OCI-LY3 (cell line): Measurements from ENCODE around the gene PTPRN2.

Source experiments
- H2AFZ ChIP-seq: fragments of 200-600, 300-600 bp; shearing (Covaris generic); 2 replicates; pipeline ENCODE4 v1.6.0; 2014; ENCODE audit warnings: antibody characterized with exemption, low read depth, low read length
- H3K27ac ChIP-seq: fragments of 200-600, 300-600 bp; sonication (generic); 2 replicates; pipeline ENCODE4 v1.5.1; 2014; ENCODE audit warnings: mild to moderate bottlenecking, low read length, moderate library complexity, mixed read lengths
- H3K27me3 ChIP-seq: fragments of 200-600, 300-600 bp; sonication (generic); 2 replicates; pipeline ENCODE4 v1.6.1; 2014; ENCODE audit warnings: low read depth, low read length, mixed read lengths
- H3K36me3 ChIP-seq: fragments of 200-600, 300-600 bp; sonication (generic); replicated peaks from 2 replicates; pipeline ENCODE3; 2014; ENCODE audit warnings: low read depth, low read length, mixed read lengths
- H3K4me1 ChIP-seq: fragments of 300-600, 200-600 bp; sonication (generic); 2 replicates; pipeline ENCODE4 v1.6.1; 2014; ENCODE audit warnings: low read length, mixed read lengths
- H3K4me2 ChIP-seq: fragments of 200-600, 300-600 bp; sonication (generic); 2 replicates; pipeline ENCODE4 v1.6.1; 2014; ENCODE audit warnings: low read length, mixed read lengths
- H3K4me3 ChIP-seq: fragments of 300-600, 200-600 bp; sonication (generic); 2 replicates; pipeline ENCODE4 v1.5.1; 2014; ENCODE audit warnings: antibody characterized with exemption, mild to moderate bottlenecking, low read length, moderate library complexity
- H3K79me2 ChIP-seq: fragments of 300-600, 200-600 bp; shearing (Covaris generic); 2 replicates; pipeline ENCODE4 v1.6.1; 2014; ENCODE audit warnings: mild to moderate bottlenecking, low read length, mixed read lengths
- H3K9ac ChIP-seq: fragments of 300-600, 200-600 bp; shearing (Covaris generic); 2 replicates; pipeline ENCODE4 v1.6.0; 2014; ENCODE audit warnings: mild to moderate bottlenecking, low read length, moderate library complexity
- H3K9me3 ChIP-seq: fragments of 200-600, 300-600 bp; shearing (Covaris generic); 2 replicates; pipeline ENCODE4 v1.6.1; 2014; ENCODE audit warnings: low read length, mixed read lengths; ENCODE audit not compliant: insufficient read depth
- H4K20me1 ChIP-seq: fragments of 200-600, 300-600 bp; sonication (generic); 2 replicates; pipeline ENCODE4 v1.6.1; 2016; ENCODE audit warnings: low read length, mixed read lengths; ENCODE audit not compliant: insufficient read depth
- CTCF ChIP-seq: fragments of 200-600, 300-600 bp; sonication (generic); IDR thresholded peaks from 2 replicates; pipeline ENCODE4 v1.5.1; 2014; ENCODE audit warnings: antibody characterized with exemption, low read length, low read depth
- EZH2phosphoT487 ChIP-seq: fragments of 200-600 bp; shearing (Covaris generic); IDR thresholded peaks from 2 replicates; pipeline ENCODE4 v1.6.1; 2018; ENCODE audit warnings: antibody characterized with exemption, mixed run types, low read depth

Gene PTPRN2

GRCh38 chr7:158098125-158099030 is 489.2 kb downstream of the PTPRN2 start:
- H3K27ac ChIP-seq, result no peak overlapping the region

DNA sequence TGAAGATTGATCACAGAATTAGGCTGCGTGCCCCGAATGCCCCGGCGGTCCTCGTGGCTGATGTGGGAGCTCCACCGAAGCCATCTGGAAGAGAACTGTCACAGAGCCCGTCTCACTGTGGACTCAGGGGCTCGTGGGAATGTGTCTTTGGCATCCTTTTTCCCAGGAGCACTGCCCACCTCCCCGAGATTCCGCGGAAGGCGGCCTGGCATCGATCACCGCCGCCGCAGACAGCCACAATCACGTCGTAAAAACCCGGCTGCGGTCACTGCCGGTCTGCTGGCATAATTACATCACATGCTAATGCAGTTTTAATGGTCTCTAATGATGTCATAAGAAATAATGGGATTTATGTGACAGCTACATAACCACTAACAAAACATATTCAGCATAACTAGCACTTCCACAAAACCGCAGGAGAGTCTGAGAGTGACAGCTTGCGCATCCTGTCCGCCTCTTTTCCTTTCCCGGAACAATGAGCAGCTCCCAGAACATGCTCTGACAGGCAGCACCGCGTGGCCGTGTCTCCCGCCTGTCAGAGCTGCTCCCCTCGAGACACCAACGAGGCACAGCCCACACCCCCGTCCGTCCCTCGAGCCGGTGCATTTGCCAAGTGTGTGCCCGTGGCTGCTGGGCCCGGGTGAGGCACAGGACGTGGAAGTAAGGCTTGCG is 490.0 kb downstream of the PTPRN2 start:
- Histone ChIP-seq H3K36me3 (no peaks in the 10 kb centered on the region), H2AFZ (no peak overlapping the region), H3K27ac (no peak overlapping the region)

More at GRCh38 chr7:158098125-158099030, 489.2 kb downstream of the PTPRN2 start:
- Histone ChIP-seq H2AFZ (no peak overlapping the region), H4K20me1 (no peaks in the 10 kb centered on the region), H3K4me3 (no peak overlapping the region), H3K9me3 (no peaks in the 10 kb centered on the region), H3K9ac (no peak overlapping the region), H3K4me1 (no peaks in the 10 kb centered on the region), H3K4me2 (no peak overlapping the region), H3K36me3 (no peaks in the 10 kb centered on the region), H3K79me2 (no peaks in the 10 kb centered on the region), H3K27me3 (no peaks in the 10 kb centered on the region)
- TF ChIP-seq CTCF, result no peak
- TF ChIP-seq EZH2phosphoT487, result no peak

DNA sequence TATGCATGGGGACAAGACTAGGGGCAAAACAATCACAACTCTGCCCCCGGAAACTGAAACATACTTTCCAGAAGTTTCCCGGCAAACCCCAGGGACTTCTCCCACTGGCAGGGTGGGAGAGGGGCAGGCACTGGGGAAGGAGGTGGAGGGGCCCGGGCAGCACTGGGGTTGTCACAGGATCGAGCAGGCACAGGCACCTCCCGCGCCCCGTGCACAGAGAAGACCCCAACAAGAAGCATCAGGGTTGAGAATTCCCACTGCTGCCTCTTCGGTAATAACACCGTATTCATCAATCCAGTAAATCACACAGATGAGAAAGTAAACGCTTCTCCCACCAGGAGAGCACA is 490.5 kb downstream of the PTPRN2 start:
- no peaks in the 10 kb centered on the region for H3K36me3 ChIP-seq
- TF ChIP-seq EZH2phosphoT487, result no peak
- TF ChIP-seq CTCF, result no peak
- H3K4me1 ChIP-seq, result no peaks in the 10 kb centered on the region
- H2AFZ ChIP-seq, result no peak overlapping the region
- H3K27me3 ChIP-seq, result no peaks in the 10 kb centered on the region
- H4K20me1 ChIP-seq, result no peaks in the 10 kb centered on the region
- no peak overlapping the region for H3K4me2 ChIP-seq
- H3K79me2 ChIP-seq, result no peaks in the 10 kb centered on the region
- H3K4me3 ChIP-seq, result no peak overlapping the region
- H3K9me3 ChIP-seq, result no peaks in the 10 kb centered on the region
- H3K9ac ChIP-seq, result no peak overlapping the region
- no peak overlapping the region for H3K27ac ChIP-seq

More for the DNA sequence above, 490.0 kb downstream of the PTPRN2 start:
- Histone ChIP-seq H3K9me3 (no peaks in the 10 kb centered on the region), H3K79me2 (no peaks in the 10 kb centered on the region), H3K4me3 (no peak overlapping the region), H3K9ac (no peak overlapping the region), H3K4me1 (no peaks in the 10 kb centered on the region), H3K27me3 (no peaks in the 10 kb centered on the region), H4K20me1 (no peaks in the 10 kb centered on the region), H3K4me2 (no peak overlapping the region)
- TF ChIP-seq EZH2phosphoT487 (no peak), CTCF (no peak)

DNA sequence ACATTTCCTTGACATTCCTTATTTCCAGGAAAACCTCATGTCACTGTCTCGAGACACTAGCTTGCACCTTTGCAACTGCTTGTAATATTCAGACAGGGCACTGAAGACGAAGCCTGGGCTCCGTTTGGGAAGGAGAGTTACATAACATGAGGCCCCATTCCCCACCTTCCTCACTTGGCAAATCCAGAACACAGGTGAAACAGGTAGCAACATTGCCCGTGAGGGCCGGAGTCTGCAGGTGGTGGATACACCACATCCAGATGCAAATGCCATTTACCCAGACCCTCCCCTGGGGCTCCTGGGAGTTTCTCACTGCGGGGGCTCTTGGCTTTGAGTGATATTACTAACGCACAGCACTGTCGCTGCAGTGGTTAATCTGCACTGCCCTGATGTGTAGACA is 491.0 kb downstream of the PTPRN2 start:
- H2AFZ ChIP-seq, result no peak overlapping the region
- no peak overlapping the region for H3K27ac ChIP-seq
- H3K4me3 ChIP-seq, result no peak overlapping the region
- H3K4me2 ChIP-seq, result no peak overlapping the region
- H3K36me3 ChIP-seq, result no peaks in the 10 kb centered on the region
- TF ChIP-seq EZH2phosphoT487 (no peak), CTCF (no peak)
- H3K9me3 ChIP-seq, result no peaks in the 10 kb centered on the region
- no peaks in the 10 kb centered on the region for H3K79me2 ChIP-seq
- H3K9ac ChIP-seq, result no peak overlapping the region
- no peaks in the 10 kb centered on the region for H3K4me1 ChIP-seq
- no peaks in the 10 kb centered on the region for H3K27me3 ChIP-seq
- no peaks in the 10 kb centered on the region for H4K20me1 ChIP-seq
